ENCODE results near the gene IGF2BP3. TPM values are rescaled to one million over a fixed set of nuclear protein-coding genes. Genes with fewer than 3 reads are reported as not detected.
"Not testable (repeated sequence)": the region's sequence is repeated elsewhere in the genome, so short reads cannot be mapped to it uniquely, and the experiment has no call there.

The IGF2BP3 gene
- total RNA-seq, 1 donor from 2014 or later = not detected

GRCh38 chr7:23333671-23334246 is 136.5 kb downstream of the IGF2BP3 start:
- peak; percentile 65 for ATAC-seq (ENCODE audit: poor library complexity)
- intact Hi-C loops (cut with DNase I) = no loop called here
- peak; percentile 52 for DNase-seq

- DNase-seq (peak; percentile 46), ATAC-seq (ENCODE audit: poor library complexity) (peak; percentile 77)
- intact Hi-C loops (cut with DNase I) = no loop called here
These were observed 137.2 kb downstream of the IGF2BP3 start for GRCh38 chr7:23332910-23333612.

GRCh38 chr7:23332193-23332592 is 138.1 kb downstream of the IGF2BP3 start:
- intact Hi-C loops (cut with DNase I) = no loop called here
- DNase-seq = no peak
- no peak for ATAC-seq (ENCODE audit: poor library complexity)

- intact Hi-C loops (cut with DNase I) = no loop called here
- ATAC-seq (ENCODE audit: poor library complexity) (no peak), DNase-seq (no peak)
These were observed 139.2 kb downstream of the IGF2BP3 start for GRCh38 chr7:23331132-23331531.

GRCh38 chr7:23315366-23315765 is 154.9 kb downstream of the IGF2BP3 start:
- no peak for DNase-seq
- intact Hi-C loops (cut with DNase I) = no loop called here
- no peak for ATAC-seq (ENCODE audit: poor library complexity)

GRCh38 chr7:23312141-23312540 is 158.2 kb downstream of the IGF2BP3 start:
- ATAC-seq (ENCODE audit: poor library complexity); DNase-seq; intact Hi-C loops (cut with DNase I): not testable (repeated sequence)

GRCh38 chr7:23308754-23309153 is 161.5 kb downstream of the IGF2BP3 start:
- intact Hi-C loops (cut with DNase I) = no loop called here
- ATAC-seq (ENCODE audit: poor library complexity) = no peak
- no peak for DNase-seq

GRCh38 chr7:23306936-23307521 is 163.3 kb downstream of the IGF2BP3 start:
- intact Hi-C loops (cut with DNase I) = no loop called here
- ATAC-seq (ENCODE audit: poor library complexity) = no peak
- DNase-seq = no peak

GRCh38 chr7:23299770-23300300 is 170.5 kb downstream of the IGF2BP3 start:
- DNase-seq = no peak
- ATAC-seq (ENCODE audit: poor library complexity) = no peak
- intact Hi-C loops (cut with DNase I) = no loop called here

GRCh38 chr7:23298885-23299769 is 171.2 kb downstream of the IGF2BP3 start, which contains the start of gene MALSU1:
Gene MALSU1, plus strand, starts transcription at chr7:23299339. Its CDS starts 14 bp downstream, at chr7:23299353.
- intact Hi-C loops (cut with DNase I) = no loop called here
- ATAC-seq (ENCODE audit: poor library complexity) (peak; percentile 100), DNase-seq (peak; percentile 99)

GRCh38 chr7:23298141-23298881 is 172.0 kb downstream of the IGF2BP3 start:
- ATAC-seq (ENCODE audit: poor library complexity) = peak; percentile 40
- intact Hi-C loops (cut with DNase I) = no loop called here
- peak; percentile 46 for DNase-seq

GRCh38 chr7:23295401-23295697 is 174.9 kb downstream of the IGF2BP3 start:
- DNase-seq (no peak), ATAC-seq (ENCODE audit: poor library complexity) (no peak)
- intact Hi-C loops (cut with DNase I) = no loop called here

- ATAC-seq (ENCODE audit: poor library complexity) (no peak), DNase-seq (no peak)
- intact Hi-C loops (cut with DNase I) = no loop called here
These were observed 175.5 kb downstream of the IGF2BP3 start for GRCh38 chr7:23294549-23295400.

GRCh38 chr7:23293500-23294073 is 176.7 kb downstream of the IGF2BP3 start:
- DNase-seq (no peak), ATAC-seq (ENCODE audit: poor library complexity) (no peak)
- intact Hi-C loops (cut with DNase I) = no loop called here

- intact Hi-C loops (cut with DNase I) = no loop called here
- ATAC-seq (ENCODE audit: poor library complexity) (no peak), DNase-seq (no peak)
These were observed 177.7 kb downstream of the IGF2BP3 start for GRCh38 chr7:23292623-23293022.

- DNase-seq = no peak
- intact Hi-C loops (cut with DNase I) = no loop called here
- ATAC-seq (ENCODE audit: poor library complexity) = peak; percentile 73
These were observed 178.2 kb downstream of the IGF2BP3 start for GRCh38 chr7:23291957-23292560.

- intact Hi-C loops (cut with DNase I) = no loop called here
- no peak for DNase-seq
- ATAC-seq (ENCODE audit: poor library complexity) = no peak
These were observed 179.3 kb downstream of the IGF2BP3 start for GRCh38 chr7:23290993-23291392.

Data from Right ventricle myocardium superior (tissue), 1 donor.